Fibroblast of skin of abdomen (primary cell): ENCODE measurements around the gene PABPN1L.

Experiments
- DNase-seq: peaks from one replicate; pipeline ENCODE4 v3.0.0-alpha.2; 2013

The PABPN1L gene

DNA sequence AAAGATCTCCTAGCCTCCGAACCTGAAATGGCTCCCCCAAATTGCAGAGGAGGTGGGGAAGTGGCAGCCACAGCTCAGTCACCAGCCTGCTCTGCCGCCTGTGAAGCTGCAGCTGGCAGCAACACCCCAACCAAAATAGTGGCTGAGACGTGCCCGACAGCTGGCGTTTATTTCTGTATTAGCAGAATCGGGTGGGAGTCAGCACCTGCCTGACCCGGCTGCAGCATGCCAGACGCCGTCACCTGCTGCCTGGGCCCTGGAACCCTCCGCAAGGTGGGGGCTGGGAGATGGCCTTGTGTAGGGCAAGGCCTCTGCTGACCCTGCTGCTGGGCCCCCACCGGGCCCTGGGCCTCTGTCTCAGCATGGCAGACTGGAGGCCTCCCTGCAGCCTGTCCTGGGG lies 17.5 kb upstream of the PABPN1L start:
- no peak for DNase-seq

- DNase-seq, result no peak
Observed at GRCh38 chr16:88883117-88883895, 16.8 kb upstream of the PABPN1L start.

DNA sequence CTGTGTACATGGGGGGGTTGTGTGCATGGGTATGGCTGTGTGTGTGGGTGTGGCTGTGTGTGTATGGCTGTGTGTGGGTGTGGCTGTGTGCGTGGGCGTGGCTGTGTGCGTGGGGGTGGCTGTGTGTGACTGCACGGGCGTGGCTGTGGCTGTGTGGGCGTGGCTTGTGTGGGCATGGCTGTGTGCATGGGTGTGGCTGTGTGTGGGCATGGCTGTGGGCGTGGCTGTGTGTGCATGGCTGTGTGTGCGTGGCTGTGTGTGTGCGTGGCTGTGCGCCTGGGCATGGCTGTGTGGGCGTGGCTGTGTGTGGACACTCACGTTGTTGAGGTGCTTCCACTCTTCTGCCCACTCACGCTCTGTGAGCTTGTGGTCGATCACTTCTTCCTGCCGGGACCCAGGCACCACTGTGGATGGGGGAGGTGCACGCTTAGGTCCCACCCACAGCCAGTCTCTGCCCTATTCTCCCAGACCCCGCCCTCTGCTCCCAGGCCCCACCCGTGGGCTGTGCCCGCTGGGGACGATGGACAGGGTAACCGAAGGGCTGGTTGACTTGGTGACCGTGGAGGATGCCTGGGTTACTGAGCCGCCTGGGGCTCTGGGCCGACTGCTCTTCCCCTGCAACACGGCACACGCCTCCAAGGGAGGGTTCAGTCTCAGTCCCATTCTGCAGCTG lies 16.0 kb upstream of the PABPN1L start:
- DNase-seq, result no peak

DNA sequence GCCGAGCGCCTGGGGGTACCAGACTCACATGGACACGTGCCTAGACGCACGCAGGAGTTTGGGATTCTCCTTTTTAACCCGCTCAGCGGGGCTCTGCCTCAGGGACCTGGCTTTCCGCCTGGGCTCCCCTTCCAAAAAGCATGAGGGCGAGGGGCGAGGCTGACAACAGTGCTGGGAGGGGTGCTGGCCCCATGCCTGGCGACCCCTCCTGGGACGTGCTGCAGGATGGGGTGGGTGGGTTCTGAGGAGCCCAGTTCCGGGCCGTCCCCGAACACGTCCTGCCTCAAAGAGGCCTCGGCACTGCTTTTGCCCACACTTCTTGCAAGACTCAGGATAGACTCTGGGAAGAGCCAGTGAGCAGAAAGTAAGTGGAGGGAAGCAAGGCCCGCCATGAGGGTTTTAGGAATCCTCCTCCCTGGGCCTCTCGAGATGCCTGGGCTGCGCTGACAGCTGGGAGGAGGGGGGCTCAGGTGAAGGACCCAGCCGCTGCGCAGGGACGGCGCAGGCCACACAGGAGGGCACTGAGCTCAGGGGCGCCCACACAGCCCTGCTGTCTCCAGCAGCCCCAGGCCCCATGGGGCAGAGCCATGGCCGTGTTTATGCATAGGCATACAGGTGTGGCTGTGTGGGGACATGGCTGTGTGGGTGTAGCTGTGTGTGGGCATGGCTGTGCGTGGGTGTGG lies 15.4 kb upstream of the PABPN1L start:
- DNase-seq, result no peak

- no peak for DNase-seq
Observed at GRCh38 chr16:88881007-88881615, 14.7 kb upstream of the PABPN1L start.

- DNase-seq, result no peak
Observed at GRCh38 chr16:88880226-88881006, 14.0 kb upstream of the PABPN1L start.

DNA sequence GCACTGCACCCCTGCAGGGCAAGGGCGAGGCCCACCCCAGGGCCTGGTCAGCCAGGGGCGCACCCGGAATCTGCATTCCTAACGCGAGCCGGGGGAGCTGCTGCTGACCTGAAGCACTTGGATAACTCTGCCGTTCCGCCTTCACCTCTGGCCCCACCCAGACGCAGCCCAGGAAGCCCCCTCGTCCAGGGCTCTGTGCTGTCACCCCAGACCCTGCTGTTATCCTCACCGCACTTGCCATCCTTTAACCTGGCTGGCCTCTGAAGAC lies 13.3 kb upstream of the PABPN1L start:
- no peak for DNase-seq

DNA sequence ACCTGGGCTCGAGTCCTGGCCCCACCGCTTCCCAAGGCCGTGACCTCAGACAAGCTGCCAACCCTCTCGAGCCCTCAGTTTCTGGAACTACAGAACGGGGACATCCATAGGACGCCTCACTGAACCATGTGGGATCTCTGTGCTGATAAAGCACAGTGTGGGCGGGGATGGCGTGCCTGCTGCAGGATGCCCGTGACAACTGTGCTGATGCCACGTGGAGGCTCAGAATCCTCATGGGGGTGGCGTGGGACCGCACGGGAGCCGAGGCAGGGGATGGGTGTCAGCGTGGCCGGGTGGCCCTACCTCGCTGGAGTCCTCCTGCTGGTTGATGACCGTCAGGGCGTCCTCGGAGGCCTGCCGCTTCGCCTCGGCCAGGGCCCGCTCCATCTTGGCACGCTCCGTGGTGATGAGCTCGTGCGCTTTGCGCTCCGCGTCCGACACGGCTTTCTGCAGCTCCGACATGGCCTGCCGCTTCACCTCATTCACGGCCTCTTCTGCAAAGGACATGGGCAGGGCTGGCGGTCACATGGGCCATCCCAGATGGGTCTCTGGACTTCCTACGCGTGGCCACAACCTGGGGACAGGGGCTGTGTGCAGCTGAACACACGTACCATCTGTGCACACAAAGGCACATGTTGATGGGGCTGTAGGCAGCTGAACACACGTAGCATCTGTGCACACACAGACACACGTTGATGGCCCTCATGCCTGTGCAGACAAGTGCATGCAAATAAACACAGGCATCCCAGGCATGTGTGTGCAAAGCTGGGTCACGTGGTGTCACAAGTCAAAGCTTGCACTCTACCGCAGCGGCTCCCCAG lies 12.7 kb upstream of the PABPN1L start:
- DNase-seq, result no peak

DNA sequence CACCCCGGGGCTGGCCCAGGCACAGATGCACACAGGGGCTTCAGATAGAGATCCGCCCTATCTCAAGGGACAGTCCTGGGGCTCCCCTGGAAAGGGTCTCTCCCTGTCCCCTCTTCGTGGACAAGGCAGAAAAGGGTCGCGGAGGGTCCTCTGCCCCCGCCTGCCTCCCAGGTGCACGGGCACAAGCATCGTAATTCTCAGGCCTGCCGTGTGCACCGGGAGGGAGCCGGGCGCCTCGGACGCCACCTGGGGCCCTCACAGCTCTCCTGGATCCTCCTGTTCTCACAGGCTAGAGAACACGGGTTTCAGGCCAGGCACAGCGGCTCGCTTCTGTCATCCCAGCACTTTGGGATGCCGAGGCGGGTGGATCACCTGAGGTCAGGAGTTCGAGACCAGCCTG lies 11.9 kb upstream of the PABPN1L start:
- DNase-seq, result no peak

GRCh38 chr16:88877564-88878289 lies 11.3 kb upstream of the PABPN1L start:
- DNase-seq, result no peak

- DNase-seq, result no peak
Observed at GRCh38 chr16:88876942-88877526, 10.6 kb upstream of the PABPN1L start.

GRCh38 chr16:88875703-88876234 lies 9.3 kb upstream of the PABPN1L start:
- no peak for DNase-seq

GRCh38 chr16:88874938-88875599 lies 8.6 kb upstream of the PABPN1L start:
- no peak for DNase-seq

GRCh38 chr16:88872650-88873331 lies 6.3 kb upstream of the PABPN1L start:
- no peak for DNase-seq

DNA sequence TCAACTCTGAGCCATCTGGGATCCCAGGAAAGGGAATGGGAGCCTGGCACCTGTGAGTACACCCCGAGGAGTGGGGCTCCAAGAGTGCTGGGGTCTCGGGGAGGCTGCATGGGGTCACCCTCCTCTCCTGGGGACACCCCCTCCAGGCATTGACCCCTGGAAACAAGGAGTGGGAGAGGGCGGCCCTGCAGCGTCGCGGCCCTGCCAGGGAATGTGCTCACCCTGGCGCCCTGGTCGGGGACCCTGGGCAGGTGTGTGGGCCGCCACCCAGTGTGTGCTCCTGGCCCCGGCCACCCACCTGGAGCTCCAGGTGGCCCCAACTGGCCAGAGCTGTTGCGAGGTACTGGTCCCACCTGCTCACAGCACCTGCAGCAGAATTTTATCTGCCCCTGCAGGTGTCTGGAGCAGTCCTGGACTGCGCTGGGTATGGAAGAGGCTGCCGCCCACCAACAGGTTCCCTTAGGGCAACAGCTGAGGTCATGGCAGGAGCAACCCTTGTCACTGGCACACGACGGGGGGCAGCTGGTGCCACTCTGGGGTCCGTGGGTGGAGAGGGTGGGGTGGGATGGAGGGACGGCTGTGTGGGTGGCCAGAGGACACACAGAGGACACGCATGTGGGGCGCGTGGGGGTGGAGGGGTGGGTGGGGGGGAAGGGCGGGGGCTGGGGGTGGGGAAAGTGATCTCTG lies 5.4 kb upstream of the PABPN1L start:
- no peak for DNase-seq

- no peak for DNase-seq
Observed at GRCh38 chr16:88871349-88871702, 4.9 kb upstream of the PABPN1L start.

- no peak for DNase-seq
Observed at GRCh38 chr16:88870608-88871348, 4.3 kb upstream of the PABPN1L start.

GRCh38 chr16:88869673-88869980 lies 3.2 kb upstream of the PABPN1L start:
- no peak for DNase-seq
